ENCODE results near the gene GNAQ. TPM values are rescaled to one million over a fixed set of nuclear protein-coding genes. Genes with fewer than 3 reads are reported as not detected.

GNAQ gene
- total and polyA plus RNA-seq, 4 donors, result 6.8 to 19.6 (median 12.6) TPM

DNA sequence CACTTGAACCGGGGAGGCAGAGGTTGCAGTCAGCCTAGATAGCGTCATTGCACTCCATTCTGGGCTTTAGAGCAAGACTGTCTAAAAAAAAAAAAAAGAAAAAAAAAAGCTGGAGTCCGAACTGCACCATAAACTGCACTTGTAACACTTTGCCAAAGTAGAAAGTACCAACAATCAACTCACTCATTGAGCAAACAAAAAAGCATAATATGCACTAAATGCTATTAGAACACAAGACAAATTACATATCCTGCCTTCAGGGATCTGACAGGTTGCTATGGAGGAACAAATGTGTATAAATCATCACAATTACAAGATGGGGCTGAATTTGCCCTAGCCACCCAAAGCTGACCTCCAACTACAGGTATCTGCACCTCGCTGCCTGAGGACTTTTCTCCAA, 27.9 kb downstream of the GNAQ start:
- Histone ChIP-seq H3K4me3 (ENCODE audit: low read depth in 1 of 3, low read length in 3 of 3) (no peak overlapping the region), H3K27me3 (ENCODE audit: control insufficient read depth in 4 of 4, insufficient read depth in 4 of 4, low read length in 3 of 4) (no peaks in the 10 kb centered on the region), H3K27ac (ENCODE audit: low read depth in 1 of 2, low read length in 2 of 2) (peak overlapping the region; percentile 23 to 80), H3K9ac (ENCODE audit: low read depth in 1 of 2, low read length in 2 of 2) (no peak overlapping the region), H3K36me3 (ENCODE audit: control insufficient read depth in 4 of 4, insufficient read depth in 3 of 4, low read depth in 1 of 4, low read length in 3 of 4) (no peaks in the 10 kb centered on the region), H3K4me1 (ENCODE audit: control insufficient read depth in 4 of 4, insufficient read depth in 4 of 4, low read length in 3 of 4) (peaks cover 7 to 46% (median 36%) of the 10 kb centered on the region in 4 donors), H3K9me3 (ENCODE audit: control insufficient read depth in 4 of 4, low read length in 3 of 4) (no peaks in the 10 kb centered on the region)
- TF ChIP-seq GABPA (IDR thresholded peaks at IDR 0.05 in 1 of 2, conservative IDR thresholded peaks at IDR 0.05 in 1 of 2) (no peak), FOXA1 (IDR thresholded peaks at IDR 0.05) (no peak), JUND (IDR thresholded peaks at IDR 0.05) (no peak), TAF1 (conservative IDR thresholded peaks at IDR 0.05) (no peak), SP1 (IDR thresholded peaks at IDR 0.05) (no peak), RAD21 (IDR thresholded peaks at IDR 0.05) (no peak), NR2F2 (IDR thresholded peaks at IDR 0.05) (no peak), YY1 (IDR thresholded peaks at IDR 0.05) (no peak), RXRA (IDR thresholded peaks at IDR 0.05) (no peak), EGR1 (IDR thresholded peaks at IDR 0.05; ENCODE audit: low read depth in 2 of 2) (no peak), FOXA2 (IDR thresholded peaks at IDR 0.05) (no peak), HNF4A (conservative IDR thresholded peaks at IDR 0.05) (no peak)
- TF ChIP-seq, protein P1, sequence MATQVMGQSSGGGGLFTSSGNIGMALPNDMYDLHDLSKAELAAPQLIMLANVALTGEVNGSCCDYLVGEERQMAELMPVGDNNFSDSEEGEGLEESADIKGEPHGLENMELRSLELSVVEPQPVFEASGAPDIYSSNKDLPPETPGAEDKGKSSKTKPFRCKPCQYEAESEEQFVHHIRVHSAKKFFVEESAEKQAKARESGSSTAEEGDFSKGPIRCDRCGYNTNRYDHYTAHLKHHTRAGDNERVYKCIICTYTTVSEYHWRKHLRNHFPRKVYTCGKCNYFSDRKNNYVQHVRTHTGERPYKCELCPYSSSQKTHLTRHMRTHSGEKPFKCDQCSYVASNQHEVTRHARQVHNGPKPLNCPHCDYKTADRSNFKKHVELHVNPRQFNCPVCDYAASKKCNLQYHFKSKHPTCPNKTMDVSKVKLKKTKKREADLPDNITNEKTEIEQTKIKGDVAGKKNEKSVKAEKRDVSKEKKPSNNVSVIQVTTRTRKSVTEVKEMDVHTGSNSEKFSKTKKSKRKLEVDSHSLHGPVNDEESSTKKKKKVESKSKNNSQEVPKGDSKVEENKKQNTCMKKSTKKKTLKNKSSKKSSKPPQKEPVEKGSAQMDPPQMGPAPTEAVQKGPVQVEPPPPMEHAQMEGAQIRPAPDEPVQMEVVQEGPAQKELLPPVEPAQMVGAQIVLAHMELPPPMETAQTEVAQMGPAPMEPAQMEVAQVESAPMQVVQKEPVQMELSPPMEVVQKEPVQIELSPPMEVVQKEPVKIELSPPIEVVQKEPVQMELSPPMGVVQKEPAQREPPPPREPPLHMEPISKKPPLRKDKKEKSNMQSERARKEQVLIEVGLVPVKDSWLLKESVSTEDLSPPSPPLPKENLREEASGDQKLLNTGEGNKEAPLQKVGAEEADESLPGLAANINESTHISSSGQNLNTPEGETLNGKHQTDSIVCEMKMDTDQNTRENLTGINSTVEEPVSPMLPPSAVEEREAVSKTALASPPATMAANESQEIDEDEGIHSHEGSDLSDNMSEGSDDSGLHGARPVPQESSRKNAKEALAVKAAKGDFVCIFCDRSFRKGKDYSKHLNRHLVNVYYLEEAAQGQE (IDR thresholded peaks at IDR 0.05), result no peak
- TF ChIP-seq, protein P2, sequence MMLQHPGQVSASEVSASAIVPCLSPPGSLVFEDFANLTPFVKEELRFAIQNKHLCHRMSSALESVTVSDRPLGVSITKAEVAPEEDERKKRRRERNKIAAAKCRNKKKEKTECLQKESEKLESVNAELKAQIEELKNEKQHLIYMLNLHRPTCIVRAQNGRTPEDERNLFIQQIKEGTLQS (IDR thresholded peaks at IDR 0.05), result no peak
- TF ChIP-seq, protein P3, sequence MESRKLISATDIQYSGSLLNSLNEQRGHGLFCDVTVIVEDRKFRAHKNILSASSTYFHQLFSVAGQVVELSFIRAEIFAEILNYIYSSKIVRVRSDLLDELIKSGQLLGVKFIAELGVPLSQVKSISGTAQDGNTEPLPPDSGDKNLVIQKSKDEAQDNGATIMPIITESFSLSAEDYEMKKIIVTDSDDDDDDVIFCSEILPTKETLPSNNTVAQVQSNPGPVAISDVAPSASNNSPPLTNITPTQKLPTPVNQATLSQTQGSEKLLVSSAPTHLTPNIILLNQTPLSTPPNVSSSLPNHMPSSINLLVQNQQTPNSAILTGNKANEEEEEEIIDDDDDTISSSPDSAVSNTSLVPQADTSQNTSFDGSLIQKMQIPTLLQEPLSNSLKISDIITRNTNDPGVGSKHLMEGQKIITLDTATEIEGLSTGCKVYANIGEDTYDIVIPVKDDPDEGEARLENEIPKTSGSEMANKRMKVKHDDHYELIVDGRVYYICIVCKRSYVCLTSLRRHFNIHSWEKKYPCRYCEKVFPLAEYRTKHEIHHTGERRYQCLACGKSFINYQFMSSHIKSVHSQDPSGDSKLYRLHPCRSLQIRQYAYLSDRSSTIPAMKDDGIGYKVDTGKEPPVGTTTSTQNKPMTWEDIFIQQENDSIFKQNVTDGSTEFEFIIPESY (IDR thresholded peaks at IDR 0.05), result no peak
- TF ChIP-seq, protein P4, sequence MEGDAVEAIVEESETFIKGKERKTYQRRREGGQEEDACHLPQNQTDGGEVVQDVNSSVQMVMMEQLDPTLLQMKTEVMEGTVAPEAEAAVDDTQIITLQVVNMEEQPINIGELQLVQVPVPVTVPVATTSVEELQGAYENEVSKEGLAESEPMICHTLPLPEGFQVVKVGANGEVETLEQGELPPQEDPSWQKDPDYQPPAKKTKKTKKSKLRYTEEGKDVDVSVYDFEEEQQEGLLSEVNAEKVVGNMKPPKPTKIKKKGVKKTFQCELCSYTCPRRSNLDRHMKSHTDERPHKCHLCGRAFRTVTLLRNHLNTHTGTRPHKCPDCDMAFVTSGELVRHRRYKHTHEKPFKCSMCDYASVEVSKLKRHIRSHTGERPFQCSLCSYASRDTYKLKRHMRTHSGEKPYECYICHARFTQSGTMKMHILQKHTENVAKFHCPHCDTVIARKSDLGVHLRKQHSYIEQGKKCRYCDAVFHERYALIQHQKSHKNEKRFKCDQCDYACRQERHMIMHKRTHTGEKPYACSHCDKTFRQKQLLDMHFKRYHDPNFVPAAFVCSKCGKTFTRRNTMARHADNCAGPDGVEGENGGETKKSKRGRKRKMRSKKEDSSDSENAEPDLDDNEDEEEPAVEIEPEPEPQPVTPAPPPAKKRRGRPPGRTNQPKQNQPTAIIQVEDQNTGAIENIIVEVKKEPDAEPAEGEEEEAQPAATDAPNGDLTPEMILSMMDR (IDR thresholded peaks at IDR 0.05; ENCODE audit: low read depth, low read length, missing input control), result no peak
- DNase-seq (ENCODE audit: low spot score), result no peak
- WGBS, result 46% methylated on average over 4 of the region's 4 CpGs
